IPS-NIHi7 (cell line): ENCODE results near the gene TRPV4.

Source experiments
- DNase-seq: peaks from one replicate; pipeline ENCODE4 v3.0.0; 2012; ENCODE audit warnings: mixed read lengths; ENCODE audit errors: extremely low spot score

TRPV4 gene

DNA sequence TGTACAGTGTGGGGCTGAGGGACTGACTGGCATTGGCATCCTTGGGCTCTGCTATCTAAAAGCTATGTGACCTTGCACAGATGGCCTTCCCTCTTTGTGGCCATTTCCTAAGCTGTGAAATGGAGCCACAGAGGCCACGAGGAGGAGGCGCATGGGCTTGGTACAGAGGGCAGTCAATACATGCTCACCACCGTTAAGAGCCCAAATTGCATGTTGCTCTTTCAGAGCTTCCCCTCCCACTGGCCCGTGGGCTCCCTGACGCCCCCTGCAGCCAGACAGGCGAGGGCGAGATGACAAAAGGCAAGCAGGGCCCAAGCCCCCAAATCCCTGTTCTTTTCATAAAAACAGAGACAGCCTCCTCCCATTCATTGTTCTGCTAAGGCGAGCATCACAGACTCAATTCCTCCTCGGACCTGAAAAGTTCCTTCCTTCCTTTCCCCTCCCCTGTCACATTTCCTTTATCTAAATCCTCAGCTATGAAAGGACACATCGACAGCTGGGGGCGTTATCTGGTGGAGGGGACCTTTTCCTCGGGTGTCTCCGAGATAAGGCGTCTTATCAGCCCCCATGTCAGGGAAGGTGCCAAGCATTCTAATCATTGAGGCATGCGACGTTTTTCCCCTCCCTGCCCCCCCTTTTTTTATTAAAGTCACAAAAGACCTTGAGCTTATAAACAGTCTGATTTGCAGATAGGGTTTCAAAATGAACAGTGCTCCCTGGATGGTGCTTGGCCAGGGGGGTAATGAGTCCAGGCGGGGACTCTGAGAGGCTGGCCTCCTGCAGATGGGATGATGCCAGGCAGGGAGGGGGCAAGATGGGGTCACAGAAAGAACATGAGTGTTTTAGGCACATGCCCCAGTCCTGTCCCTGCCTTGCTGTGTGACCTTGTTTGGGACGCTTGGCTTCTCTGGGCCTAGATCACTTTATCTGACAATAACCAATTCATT lies 93.2 kb downstream of the TRPV4 start:
- DNase-seq = peak; percentile 81

DNA sequence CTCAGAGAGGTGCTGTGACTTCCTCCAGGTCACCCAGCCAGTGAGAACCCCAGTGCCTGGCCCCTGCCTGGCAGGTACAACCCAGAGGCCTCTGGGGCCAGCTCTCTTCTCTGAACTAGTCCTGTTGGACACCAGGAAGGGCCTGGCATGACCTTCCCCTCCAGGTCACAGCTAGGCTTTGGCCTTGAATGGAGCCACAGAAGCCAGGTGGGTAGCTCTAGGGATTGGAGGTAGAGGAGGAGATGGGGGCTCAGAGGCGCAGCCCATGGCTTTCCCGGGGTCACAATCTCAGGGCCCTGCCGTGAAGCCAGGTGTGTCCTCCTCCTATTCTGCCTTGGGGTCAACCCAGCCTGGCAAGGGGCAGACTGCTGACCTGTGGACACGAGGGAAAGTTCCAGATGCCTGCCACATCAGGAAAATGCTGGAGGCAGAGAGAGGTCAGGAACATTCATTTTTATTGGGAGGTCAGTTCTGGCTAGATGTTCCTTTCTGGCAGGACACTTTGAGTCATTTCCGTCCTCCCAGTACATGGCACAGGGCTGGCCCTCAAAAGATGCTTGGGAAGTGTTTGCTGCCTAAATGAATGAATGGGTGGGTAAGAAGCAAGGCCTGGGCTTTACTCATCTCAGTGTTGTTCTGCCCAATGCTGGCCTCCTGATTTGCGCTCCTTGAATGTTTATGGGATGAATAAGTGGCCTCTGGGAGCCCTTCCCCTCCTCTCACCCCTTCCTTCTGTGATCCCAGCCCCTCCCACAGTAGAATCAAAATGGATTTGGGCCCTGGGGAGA lies 94.1 kb downstream of the TRPV4 start:
- DNase-seq = no peak

GRCh38 chr12:109738209-109738608 lies 95.0 kb downstream of the TRPV4 start:
- no peak for DNase-seq

DNA sequence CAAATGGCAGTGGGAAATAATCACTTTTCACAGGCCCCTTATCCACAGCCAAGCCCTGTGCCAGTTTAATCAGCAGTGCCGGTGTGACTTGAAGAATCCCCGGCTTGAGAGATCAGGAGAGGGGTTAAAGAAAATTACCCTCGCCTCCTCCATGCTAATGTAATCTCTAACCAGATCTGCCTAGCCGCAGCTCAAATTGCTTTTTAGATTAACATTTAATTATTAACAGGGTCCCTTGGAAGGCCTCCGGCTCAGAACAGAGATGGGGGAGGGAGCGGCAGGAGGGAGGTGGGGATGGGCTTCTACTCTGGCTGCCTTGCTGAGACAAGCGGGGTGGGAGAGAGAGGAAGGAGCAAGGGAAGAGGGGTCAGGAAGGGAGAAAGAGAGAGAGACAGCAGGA lies 95.6 kb downstream of the TRPV4 start:
- no peak for DNase-seq

GRCh38 chr12:109737126-109737525 lies 96.1 kb downstream of the TRPV4 start:
- DNase-seq = no peak

DNA sequence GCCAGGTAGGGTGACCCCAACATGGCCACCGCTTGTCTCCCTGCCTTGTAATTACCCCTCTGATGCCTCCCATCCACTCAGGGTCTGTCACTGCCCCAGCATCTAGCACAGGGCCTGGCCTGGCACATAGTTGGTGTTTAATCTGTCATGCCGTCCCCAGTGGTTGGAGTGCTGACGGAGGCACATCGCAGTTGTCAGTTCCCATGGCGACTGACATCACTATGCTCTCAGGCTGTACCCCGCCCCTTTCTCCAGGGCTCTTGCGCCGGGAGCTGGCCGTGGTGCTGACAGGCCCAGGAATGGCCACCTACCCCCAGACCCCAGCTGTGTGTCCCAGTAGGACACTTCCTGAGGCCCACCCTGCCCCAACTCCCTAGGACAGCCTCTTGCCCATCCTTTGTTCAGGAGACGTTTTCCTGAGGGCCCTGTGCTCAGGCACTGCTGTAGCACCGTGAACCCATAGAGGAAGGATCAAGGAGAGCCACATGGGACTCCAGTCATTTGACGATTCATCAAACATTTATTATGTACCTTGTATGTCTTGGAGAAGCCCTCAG lies 96.6 kb downstream of the TRPV4 start:
- peak; percentile 90 for DNase-seq

DNA sequence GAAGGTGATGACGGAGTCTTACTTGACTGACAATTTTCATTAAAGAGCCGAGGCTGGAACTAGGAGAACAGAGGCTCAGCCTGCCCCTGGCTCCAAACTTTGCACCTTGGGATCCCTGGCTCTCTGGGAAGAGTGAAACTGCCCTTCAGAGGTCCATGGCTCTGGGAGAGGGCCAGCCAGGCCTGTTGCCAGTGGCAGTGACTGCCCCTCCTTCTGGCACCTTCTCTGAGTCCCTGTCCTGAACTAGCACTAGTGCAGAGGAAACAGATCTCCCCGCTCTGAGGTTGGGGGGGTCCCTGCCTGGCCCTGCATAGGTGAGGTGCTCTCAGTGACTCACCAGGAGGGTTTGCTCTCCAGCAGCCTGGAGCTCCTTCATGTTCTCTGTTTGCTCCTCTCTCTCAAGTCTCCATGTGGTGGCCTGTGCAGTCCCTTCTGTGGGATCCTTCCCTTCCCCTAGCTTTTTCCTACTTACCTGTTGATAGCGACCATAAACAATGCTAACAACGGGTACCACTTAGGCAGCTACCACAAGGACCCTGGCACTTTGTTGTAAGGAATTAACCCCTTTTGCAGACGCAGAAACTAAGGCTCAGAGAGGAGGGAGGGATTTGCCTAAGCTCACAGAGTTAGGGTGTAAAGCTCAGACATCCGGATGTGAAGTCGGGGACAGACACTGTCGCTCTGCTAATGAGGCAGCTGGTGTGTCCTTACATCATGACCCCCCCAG lies 97.2 kb downstream of the TRPV4 start:
- DNase-seq = no peak

DNA sequence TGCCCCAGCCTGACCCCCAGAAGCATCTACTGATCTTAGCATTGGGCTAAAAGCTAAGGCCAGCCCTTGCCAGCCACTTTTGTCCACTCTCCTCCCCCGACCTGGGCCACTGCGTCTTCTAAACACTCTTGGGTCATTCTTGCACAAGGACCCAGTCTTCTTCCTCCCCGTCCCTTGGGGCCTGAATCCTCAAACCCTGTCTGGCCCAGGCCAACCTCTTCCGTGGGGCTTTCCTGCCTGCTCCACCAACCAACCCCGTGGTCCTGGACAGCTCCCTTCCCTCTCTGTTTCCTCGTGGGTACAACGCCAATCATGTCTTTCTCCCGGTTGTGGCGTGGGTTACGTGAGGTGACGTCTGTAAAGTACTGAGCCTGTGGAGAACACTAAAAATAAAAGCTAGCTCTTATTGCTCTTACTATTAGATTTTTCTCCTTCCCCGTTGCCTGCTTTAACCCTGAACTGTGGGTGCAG lies 98.1 kb downstream of the TRPV4 start:
- DNase-seq = no peak

DNA sequence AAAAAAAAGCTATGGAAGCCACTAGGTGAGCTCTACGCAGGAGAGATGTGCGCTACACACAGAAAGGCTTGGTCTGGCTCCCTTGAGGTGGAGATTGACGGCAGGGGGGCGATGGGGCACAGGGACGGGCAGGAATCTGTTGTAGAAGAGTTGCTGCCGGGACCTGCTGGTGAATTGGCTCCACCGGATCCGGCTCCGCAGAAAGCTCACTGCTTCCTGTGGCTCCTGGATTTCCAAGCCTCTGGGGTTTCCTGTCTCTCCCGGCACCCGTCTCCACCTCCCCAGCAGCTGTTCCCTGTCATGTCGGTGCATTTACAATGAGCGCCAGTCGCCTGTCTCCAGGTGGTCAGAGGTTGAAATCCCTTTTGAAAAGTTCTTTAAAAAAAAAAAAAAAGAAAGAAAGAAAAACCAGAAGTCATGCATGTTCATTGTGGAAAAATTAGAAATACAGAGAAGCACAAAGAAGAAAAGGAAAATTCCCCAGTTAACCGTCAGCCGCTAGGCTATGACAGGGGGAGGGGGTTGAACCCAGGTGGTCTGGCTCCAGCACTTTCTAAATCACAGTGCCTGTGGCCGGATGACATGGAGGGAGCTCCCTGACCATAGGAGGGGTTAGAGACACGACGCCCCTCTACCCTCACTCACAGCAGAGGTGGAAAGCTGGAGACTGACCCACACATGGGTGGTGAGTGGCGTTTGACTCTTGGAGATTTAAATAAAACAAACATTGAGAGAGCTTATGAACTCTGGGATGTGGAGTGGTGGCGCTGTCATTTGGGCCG lies 98.8 kb downstream of the TRPV4 start:
- DNase-seq = peak; percentile 77
